GM21515 (cell line): ENCODE data around the gene VWA3B.

Experiments
- ATAC-seq: cut with Tn5 transposase; IDR thresholded peaks from one replicate; pipeline ENCODE4 v1.9.1; 2021; ENCODE audit not compliant: unreplicated experiment

VWA3B gene

DNA sequence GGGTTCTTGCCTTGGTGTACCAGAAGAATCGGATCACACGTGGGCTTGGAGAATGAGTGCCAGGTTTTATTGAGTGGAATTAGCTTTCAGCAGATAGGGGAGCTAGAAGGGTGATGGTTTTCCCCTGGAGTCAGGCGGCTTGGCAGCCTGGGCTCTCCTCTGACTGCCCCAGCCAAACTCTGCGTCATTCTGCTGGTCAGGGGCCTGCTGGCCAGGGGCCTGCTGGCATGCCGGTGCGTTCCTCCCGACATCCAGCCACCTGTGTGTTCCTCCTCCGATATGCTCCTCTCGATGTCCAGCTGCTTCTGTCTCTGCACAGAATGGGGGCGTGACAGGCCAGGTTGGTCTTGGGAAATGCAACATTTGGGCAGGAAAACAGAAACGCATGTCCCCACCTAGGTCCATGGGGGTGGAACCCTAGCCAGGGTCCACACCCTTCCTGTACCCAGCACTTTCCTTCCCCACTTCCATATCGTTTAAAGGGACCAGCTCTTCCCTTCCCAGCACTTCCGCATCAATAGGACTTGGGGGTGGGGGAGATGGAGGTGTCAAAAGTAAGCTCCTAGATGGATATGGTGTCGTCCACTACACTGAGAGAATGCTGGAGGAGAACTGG lies 85.3 kb downstream of the VWA3B start:
- ATAC-seq = no peak

DNA sequence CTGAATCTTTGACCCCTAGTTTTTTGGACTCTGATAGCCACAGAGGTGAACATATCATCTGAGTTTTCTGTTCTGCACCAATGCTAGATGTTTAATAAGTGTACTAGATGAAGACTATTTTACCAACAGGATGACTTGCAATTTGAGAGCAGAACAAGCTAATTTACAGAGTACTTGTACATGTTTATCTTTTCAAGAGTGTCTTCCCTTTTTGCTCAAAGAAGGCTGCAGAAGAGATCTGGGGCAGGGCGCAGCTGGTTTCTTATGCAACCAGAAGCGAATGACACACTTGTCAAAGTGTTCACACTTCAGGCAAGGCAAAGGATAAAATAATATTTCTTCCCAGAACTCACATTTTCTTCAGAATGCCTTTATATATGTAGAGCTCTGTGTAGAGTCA lies 86.0 kb downstream of the VWA3B start:
- no peak for ATAC-seq

DNA sequence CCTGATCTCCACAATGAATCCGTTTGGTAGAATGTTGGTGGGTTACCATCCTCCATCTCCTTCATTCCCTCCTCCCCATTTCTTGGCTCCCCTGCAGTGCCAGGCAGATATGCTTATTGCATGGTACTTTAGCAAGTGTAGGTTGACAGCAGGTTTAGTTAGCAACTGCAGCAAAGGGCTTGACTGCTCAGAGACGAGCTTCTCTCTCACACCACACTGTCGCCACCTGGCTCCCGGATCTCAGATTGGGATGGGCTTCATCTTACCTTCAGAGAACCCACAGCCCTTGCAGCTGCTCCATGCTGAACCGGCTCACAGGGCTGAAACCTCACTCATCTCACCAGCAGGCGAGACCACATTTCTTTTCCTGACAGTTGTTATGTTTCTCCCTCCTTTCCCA lies 88.8 kb downstream of the VWA3B start:
- no peak for ATAC-seq

DNA sequence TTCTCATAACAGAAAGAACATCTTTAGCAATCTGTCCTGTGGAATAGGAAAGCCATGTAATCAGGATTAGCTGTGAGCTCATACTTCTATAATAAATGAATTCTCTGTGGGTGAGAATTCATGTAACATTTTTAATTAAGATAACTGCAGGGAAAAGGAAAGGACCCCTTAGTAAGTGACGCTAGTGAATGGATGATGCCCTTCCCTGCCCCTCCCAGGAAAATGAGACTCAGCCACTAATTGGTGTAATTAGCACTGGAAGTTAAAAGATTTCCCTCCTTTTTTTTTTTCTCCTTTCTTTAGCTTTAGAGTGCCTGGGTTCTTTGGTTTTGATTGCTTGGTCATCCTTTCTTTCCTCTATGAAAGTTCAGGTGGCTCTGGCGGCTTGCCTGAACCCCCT lies 90.3 kb downstream of the VWA3B start:
- no peak for ATAC-seq

DNA sequence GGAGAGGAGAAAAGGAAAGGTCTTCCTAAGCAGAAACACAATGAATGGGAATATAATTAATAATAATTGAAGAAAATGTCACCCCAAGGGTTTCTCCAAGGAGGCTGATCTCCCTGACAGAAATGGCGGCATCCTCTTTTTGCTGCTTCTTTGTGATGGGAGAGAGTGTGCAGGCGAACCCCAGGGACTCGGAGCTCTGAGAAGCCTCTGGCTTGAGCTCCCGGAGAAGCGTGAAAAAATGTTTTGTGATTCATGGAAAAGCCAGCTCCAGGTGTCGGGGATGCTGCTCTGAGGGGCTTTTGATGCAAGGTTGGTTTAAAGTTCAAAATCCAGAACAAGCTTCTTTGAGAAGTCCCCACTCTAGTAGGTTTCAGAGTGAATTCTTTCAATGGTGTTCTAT lies 91.0 kb downstream of the VWA3B start:
- ATAC-seq = no peak

DNA sequence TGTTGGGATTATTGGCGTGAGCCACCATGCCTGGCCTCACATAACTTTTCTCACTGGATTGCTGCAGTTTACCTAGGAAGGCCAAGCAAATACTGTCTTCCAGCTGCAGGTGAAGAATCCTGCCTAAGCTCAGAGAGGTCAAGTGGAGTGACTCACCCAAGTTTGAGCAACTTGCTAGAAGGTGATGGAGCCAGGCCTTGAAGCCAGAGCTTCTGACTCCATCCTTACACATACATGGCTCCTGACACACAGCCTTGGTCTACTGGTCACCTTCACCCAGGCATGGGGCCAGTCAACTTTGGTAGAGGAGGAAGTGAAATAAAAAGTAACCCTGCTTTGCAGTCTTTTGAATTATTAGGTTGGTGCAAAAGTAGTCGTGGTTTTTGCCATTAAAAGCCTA lies 93.5 kb downstream of the VWA3B start:
- no peak for ATAC-seq

DNA sequence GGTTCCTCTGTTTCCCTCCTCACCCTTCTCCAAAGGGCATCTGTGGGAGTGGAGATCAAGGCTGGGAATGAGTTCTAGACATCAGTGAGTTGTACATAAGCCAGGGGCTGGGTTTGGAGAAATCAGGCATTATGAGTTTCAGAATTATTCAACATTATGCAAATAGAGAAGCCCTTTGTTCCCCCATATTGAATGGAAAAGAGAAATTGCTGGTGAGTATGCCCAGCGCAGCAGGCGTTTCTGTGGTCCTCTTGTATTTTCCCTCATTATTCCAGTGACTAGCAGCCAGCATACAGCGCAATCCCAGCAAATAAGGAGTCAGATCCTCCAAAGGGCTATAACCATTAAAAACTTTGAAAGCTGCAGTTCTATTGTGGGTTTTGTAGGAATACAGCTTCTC lies 94.4 kb downstream of the VWA3B start:
- ATAC-seq = no peak

DNA sequence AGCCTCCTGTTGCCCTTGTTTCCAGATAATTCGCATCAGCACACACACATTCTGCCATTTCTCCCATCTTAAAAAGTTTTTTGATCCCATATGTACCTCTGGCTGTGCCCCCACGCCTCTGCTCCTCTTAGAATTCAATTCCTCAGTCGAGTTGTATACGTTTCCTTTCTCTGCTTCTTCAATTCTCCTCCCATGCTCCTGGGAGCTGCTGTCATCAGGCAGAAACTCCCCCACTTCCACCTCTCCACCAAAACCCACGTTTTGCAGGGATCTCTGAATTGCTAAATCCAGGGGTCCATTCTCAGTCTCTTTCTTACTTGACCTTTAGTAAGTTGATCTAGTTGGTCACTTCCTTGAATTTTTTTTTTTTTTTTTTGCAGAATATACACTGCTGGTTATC lies 98.8 kb downstream of the VWA3B start:
- no peak for ATAC-seq

DNA sequence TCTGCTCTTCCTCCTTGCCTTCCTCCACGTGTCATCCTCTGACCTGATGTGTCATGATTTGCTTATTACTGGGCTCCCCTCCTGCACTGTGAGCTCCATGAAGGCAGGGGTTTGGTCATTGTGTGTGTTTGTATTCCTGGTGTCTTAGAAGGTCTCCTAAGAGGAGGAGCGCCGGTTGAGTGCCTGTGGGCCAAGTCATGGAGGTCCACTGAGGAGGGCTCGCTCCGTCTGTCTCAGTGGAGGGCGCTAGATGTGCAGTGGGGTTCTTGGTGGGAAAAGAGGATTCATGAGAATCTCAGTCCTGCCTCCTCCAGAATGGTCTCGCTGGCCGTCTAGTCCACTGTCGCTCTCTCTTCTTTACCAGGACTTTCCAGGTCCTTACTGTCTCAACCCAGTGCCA lies 100.2 kb downstream of the VWA3B start:
- ATAC-seq = no peak

DNA sequence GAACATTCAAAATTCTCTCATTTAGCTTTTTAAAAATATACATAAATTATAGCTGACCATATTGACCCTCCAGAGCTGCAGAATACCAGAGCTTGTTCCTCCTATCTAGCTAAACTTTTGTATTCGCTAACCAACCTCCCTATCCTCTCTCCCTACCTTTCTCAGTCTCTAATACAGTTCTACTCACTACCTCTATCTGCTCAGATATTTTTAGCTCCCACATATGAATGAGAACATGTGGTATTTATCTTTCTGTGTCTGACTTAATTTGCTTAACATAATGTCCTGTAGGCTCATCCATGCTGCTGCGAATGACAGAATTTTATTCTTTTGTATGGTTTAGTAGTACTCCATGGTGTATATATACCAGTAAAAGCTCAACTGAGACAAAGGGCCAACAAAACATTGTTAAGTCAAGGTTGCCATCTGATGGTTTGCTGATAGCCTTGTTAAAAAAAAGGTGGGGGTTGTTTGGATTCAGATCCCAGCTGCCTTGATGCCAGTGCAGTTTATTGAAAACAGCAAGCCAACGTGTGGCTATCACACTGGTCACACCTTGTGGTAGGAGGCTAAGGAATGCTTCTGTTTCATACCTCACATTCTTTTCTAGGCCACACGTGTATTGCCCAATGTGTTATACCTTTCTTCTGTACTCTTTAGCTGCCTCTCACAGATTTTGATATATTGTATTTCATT lies 101.5 kb downstream of the VWA3B start:
- no peak for ATAC-seq

DNA sequence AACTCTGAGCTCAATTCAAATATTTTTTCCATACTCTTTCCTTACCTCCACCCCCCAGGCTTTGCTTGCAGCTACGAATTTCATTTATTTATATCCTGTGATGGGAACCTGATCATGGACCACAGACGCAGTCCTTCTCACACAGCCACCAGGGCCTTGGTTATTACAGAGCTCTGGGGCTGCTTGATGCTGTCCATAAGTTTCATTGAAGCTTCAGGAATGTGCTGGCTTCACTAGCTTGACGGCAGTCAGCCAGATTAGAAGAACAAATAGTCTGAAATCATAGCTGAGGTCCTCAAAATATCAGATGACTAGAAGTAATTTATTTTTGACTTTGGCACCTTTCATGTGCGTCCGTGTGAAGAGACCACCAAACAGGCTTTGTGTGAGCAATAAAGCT lies 104.9 kb downstream of the VWA3B start:
- no peak for ATAC-seq

DNA sequence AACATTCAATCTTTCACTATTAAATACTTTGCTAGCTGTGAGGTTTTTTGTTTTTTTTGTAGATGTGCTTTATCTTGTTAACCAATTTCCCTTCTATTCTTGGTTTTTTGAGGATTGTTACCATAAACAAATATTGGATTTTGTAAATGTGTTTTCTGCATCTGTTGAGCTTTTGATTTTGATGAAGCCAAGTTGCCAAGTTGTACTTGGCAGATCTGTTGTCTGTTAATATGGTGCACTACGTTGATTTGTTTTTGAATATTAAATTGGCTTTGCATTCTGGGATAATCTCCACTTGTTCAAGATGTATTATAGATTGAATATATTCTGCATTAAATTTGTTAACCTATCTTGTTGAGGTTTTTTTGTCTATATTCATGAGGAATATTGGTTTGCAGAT lies 114.6 kb downstream of the VWA3B start:
- no peak for ATAC-seq

DNA sequence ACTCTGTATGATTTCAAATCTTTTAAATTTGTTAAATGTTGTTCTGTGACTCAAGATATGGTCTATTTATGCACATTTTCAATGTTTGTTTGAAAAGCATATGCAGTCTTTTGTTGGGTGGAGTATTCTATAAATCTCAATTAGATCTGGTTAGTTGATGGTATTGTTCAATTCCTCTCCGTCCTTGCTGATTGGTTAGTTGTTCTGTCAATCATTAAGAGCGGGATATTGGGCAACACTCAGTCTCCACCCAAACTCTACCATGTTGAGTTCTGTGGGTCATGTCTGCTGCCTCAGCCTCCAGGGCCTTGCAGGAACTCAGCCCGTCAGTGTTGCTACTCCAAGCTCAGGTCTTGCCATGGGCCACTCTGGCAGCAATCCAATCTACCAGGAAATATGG lies 118.9 kb downstream of the VWA3B start:
- no peak for ATAC-seq

DNA sequence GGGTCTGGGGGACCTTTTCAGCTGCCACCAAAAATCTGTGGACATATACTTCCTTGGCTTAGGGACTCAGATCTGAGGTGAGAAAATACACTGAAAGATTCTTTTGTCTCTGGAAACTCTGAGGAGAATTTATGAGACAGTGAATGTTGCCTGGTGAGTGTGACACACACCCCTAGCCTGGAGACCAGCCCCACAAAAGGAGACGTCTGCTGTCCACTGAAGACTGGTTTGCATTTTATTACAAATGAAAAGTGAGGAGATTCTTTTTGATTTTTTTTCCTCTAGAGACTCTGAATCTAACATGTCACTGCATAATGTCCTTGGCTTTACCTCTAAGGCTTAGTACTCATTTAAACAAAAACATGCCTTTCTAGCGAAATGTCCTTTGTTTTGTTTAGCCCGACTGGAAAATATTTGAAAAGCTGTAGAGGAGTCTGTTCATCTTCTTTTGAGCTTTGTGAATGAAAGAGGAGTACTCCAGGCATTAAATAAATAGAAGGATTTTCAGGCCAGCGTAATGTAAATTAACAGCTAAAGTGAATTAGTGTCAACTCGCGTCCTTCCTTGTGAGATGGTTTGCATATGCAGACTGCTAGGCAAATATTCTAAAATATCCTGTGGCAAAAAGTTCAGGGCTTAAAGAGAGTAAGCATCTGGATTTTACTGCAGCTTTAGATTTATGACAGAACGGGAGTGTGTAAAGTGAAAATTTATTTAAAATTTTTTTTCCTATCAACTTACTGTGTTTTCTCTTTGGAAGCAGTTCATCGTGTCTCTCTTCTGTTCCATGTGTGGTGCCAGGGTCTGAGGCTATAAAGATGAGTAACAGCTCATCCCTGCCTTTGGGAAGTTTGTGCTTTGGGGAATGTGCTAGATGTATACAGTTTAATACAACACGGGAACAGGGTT lies 125.4 kb downstream of the VWA3B start:
- no peak for ATAC-seq

DNA sequence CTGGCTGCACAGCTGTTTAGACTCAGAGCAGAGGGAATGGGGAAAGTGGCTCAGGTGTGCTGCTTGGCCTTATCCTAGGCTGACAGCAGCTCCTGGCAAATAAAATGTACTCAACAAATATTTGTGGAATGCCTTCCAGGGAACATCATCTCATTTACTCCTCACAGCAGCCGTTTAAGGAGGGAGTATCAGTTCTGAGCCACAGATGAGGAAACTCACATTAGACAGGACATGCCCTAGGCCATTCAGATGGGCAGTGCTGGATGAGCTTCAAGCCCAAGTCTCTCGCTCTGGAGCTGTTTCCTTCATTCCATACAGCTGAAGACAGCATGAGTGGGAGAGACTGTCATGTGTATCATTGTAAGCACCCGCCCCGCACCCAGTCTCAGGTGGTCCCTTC lies 129.6 kb downstream of the VWA3B start:
- ATAC-seq = no peak

DNA sequence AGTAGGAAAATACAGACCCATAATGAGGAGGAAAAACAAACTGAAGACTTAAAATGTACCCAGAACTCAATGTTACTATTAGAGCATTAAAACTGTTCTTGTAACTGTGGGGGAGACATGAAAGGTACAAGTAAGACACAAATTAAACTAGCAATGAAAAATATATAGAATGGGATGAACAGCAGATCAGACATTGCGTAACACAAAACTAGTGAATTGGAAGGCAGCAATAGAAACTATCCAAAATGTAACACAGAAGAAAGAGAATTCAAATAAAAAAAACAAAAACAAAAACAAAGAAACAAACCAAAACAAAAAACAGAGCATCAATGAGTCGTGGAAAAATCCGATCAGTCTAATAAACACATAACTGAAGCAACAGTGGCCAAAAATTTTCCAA lies 132.2 kb downstream of the VWA3B start:
- ATAC-seq = no peak

DNA sequence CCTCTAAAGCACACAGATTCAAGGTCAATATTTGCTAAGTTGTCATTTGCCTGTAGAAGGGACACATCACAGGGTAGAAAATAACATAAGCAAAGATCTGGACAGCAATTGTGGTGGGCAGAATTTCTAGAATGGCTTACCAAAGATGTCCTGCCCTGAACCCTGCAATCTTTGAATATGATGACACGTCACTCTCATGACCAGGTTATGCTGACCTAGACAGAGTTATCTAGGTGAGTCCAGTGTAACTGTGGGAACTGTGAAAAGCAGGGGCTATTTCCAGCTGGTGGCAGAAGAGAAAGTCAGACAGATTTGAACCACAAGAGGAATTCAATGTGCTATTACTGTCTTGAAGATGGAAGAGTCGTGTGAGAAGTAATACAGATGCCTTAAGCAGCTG lies 147.0 kb downstream of the VWA3B start:
- ATAC-seq = no peak

DNA sequence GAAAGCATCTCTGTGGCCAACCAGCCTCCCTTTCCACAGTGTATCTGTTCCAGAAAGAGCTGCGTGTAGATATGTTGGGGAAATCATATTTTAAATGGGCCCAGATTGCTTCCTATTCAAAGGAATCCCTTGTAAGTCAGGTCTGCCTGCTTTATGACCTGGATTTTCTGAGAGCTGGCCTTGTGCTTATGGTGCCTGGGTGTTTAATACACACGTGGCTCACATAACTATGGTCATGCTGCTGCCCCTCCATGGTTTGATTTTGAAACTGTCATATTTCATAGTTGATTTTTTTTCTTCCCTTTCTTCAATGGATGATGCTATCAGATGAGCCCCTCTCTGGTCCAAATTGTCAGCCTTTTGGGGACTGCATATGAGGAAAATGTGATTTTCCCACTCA lies 147.8 kb downstream of the VWA3B start:
- no peak for ATAC-seq

DNA sequence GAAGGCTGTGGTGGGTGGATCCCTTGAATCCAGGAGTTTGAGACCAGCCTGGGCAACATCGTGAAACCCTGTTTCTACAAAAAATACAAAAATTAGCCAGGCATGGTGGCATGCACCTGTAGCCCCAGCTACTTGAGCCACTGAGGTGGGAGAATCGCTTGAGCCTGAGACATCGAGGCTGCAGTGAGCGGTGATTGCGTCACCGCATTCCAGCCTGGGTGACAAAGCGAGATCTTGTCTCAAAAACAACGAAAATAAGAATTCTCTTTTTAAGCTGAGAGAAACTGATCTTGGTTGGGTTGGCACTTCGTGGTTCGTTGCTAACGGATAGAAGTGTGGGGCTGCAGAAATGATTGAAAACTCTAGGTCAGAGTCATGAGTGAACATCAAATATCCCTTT lies 150.0 kb downstream of the VWA3B start:
- no peak for ATAC-seq

DNA sequence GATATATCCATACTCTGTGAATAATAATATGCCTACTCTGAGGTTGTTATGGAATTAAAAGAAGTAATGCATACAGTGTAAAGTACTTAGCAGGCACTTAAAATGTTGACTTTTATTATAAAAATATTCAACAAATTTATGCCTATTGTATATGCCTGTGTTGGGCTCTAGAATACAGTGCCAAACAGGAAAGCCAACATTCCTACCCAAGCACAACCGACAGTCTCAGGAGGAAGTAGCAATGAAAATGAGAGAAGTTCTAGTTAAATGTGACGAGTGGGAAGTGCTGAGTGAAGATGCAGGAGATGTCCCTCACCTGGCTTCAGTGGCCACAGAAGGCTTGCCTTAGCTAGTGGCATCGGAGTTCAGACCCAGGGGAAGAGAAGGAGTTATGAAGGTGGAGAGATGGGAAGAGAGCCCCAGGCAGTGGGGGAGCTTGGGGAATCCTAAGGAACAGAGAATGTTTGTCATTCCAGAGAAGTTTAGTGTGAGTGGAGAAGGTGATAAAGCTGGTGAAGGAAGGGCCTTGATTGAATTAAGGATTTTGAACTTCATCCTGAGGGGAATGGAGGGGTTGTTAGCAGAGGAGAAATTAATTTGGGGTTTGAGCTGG lies 153.9 kb downstream of the VWA3B start:
- ATAC-seq = no peak

DNA sequence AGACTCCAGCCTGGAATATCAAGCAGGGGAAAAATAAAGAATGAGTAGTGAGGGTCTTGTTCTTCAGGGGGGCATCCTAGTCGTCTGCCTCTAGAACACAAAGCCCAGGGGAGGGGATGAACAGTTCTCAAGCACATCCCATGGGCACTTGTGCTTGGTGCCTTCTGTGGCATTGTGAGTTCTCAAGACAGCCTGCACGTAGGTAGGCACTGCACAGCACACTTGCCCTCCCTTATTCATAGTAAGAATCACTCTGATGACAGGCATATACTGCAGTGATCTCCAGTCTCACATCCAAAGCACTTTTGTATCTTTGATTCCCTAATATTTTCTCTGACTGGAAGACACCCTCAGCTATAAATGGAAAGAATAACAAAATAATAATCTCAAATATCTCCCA lies 154.6 kb downstream of the VWA3B start:
- ATAC-seq = no peak

DNA sequence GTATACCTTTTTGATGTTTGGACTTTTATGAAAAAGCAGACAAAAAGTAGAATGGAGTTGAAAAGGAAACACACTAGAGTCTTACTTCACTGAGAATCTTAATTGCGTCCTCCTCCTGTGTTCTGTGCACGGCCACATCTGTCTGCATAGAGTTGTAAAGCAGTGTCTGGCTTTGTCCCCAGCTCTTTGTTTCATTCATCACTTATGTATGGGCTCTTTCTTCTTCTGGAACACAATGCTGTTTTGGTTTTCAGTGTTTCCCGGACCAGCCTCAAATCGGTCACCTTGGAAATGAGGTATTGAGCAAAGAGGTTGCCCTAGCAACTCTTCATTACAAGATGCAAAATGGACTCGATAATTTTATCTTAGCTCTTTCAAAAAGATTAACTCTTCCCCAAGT lies 155.0 kb downstream of the VWA3B start:
- ATAC-seq = no peak
